ENCODE measurements around the gene LMX1A.

Gene LMX1A

GRCh38 chr1:165325460-165326203 is 30.9 kb downstream of the LMX1A start:
- no peak for FAIRE-seq

DNA sequence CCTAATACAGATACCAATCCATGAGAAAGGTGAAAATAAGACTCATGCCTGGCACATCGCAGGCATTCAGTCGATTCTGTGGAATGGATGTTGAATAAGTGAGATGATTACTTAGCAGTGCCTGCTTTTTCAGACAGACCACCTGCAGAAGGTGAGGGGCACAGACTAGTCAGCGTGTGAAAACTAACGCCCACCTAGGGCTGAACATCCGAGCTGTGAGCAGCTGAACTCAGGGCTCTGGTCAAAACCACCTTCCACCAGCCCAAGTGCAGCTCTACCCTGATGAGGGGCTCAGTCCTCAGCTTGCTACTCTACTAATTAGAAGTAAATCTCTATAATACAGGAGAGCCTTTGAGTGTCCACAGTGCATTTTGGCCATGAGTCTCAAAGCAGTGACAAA is 32.5 kb downstream of the LMX1A start:
- no peak for FAIRE-seq

More at GRCh38 chr1:165325460-165326203, 30.9 kb downstream of the LMX1A start:
- no peak for DNase-seq (ENCODE audit: low spot score)

DNA sequence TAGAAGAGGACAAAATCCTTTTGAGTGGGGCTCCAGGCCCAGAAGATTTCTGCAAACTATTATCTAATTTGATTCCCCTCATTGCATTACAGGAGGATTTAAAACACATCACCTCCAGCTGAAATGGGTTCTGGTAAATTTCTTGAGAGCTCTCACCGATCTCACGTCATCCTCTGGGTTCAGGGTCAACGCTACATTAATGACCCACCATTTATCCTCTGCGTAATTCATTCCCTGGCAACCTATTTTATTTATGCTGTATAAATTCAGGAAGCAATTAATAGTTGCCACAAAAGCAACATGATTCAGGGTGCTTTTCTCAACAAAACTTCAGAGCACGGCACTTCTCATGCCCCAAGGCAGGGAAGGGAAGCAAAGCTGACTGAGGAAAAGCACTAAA is 38.9 kb downstream of the LMX1A start:
- FAIRE-seq, result no peak
- DNase-seq (ENCODE audit: low spot score), result no peak

More for the DNA sequence above, 32.5 kb downstream of the LMX1A start:
- DNase-seq (ENCODE audit: low spot score), result no peak

GRCh38 chr1:165316153-165316772 is 40.3 kb downstream of the LMX1A start:
- DNase-seq (ENCODE audit: low spot score) (no peak), FAIRE-seq (no peak)

DNA sequence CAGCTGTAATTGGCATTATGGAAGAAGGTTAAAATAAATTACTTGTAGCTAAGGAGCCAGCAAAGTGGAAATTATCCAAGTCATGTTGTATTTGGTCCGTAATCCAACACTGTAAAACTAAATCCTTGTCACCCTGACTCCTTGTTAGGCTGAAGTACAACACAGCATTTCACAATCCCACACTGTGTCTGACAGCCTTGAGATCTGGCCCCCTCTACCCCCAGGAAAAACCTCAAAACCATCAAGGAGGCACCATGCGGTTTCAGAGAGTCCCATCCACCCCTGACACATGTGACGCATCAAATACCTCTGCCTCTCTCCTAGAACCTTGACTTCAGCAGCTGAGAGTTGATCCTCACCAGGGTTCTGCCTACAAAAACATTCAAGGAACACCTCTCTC is 41.0 kb downstream of the LMX1A start:
- no peak for FAIRE-seq

GRCh38 chr1:165313903-165314302 is 42.6 kb downstream of the LMX1A start:
- DNase-seq (ENCODE audit: low spot score), result no peak
- FAIRE-seq, result no peak

More for the DNA sequence above, 41.0 kb downstream of the LMX1A start:
- no peak for DNase-seq (ENCODE audit: low spot score)

DNA sequence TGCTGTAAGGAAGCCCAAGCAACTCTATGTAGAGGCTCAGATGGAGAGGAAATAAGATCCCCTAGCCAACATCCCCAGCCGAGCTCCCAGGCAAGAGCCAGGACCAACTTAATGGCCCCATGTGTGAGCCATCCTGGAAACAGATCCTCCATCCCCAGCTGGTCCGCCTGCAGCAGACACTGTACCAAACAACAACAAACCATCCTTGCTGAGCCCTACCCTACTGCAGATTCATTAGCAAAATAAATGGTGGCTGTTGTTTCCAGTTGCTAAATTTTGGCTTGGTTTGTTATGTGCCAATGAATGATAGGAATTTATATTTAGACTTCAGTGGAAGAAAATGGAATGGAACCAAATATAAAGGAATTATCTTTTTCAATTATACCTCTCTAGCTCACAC is 43.9 kb downstream of the LMX1A start:
- FAIRE-seq, result no peak
- DNase-seq (ENCODE audit: low spot score), result no peak

- no peak for DNase-seq (ENCODE audit: low spot score)
- no peak for FAIRE-seq
These were observed 49.7 kb downstream of the LMX1A start for GRCh38 chr1:165306543-165307434.

DNA sequence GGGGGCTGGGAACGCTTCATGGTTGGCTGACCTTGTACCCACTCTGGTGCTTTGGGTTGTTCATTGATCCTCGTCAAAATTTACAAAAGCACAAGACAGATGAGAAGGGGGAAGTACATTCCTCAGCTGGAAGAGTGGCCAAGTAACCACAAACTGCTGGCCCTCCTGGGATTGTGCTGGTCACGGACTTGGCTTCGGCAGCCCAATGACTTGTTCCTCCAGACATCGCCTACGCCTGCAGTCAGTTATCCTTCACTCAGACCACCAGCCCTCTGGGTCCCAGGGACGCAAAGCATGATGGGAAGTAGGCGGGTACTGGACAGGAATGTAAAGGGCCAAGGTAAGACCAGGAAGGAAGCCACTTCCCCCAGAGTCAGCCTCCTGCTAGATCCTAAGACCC is 53.1 kb downstream of the LMX1A start:
- no peak for FAIRE-seq

DNA sequence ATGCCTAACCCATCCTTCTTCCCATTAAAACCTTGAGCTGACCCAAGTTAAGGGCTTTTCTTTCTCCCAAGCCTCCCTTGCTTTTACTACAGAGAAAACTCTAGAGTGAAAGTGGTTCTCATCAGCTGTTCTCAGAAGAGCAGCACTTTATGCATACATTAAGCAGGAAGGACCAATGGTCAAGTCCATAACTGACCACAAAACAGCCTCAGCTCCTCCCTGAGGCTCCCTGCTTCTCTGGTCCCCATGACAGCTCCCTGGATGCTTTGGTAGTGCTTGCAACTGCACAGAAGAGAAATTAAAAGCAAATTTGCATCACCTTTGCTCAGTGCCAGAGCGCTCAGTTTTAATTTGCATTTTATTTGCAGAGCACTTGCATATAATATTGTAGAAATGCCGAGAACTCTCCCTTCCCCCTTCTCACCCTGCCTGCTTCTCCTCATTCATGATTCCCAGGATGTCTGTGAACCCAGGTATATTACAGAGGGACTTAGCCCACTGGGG is 56.1 kb downstream of the LMX1A start:
- no peak for DNase-seq (ENCODE audit: low spot score)
- no peak for FAIRE-seq

More for the DNA sequence above, 53.1 kb downstream of the LMX1A start:
- no peak for DNase-seq (ENCODE audit: low spot score)

DNA sequence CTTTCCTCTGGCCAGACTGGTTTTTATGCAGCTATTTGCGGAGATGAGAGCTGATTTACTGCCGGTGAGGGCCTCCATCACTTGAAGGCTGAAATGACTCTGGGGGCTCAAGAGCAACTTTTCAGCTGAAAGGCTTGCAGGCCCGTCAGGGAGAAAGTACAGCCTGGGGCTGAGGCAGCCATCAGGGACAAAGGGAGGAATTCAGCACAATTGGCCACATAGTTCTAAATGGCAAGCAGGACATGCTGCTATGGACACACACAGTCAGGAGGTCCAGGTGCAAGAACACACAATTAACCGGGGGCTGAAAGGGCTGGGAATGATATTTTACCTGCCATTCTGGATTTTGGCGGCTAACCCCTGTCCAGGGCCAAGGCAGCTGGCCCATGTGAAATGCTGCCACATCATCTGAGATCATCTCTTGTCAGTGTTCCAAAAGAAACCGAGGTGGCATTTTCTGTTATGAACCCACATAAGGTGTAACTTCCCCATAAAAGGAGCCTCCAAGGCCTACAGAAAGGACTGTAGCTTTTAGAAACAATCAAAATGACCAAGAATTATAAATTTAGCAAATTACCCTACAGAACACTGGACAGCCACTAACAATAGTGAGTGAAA is 58.2 kb downstream of the LMX1A start:
- FAIRE-seq, result no peak
- DNase-seq (ENCODE audit: low spot score), result no peak

- DNase-seq (ENCODE audit: low spot score), result no peak
- no peak for FAIRE-seq
These were observed 60.3 kb downstream of the LMX1A start for GRCh38 chr1:165296205-165296604.

- no peak for FAIRE-seq
- DNase-seq (ENCODE audit: low spot score), result no peak
These were observed 66.4 kb downstream of the LMX1A start for GRCh38 chr1:165290148-165290547.

- DNase-seq (ENCODE audit: low spot score) (no peak), FAIRE-seq (no peak)
These were observed 67.0 kb downstream of the LMX1A start for GRCh38 chr1:165289556-165289955.

DNA sequence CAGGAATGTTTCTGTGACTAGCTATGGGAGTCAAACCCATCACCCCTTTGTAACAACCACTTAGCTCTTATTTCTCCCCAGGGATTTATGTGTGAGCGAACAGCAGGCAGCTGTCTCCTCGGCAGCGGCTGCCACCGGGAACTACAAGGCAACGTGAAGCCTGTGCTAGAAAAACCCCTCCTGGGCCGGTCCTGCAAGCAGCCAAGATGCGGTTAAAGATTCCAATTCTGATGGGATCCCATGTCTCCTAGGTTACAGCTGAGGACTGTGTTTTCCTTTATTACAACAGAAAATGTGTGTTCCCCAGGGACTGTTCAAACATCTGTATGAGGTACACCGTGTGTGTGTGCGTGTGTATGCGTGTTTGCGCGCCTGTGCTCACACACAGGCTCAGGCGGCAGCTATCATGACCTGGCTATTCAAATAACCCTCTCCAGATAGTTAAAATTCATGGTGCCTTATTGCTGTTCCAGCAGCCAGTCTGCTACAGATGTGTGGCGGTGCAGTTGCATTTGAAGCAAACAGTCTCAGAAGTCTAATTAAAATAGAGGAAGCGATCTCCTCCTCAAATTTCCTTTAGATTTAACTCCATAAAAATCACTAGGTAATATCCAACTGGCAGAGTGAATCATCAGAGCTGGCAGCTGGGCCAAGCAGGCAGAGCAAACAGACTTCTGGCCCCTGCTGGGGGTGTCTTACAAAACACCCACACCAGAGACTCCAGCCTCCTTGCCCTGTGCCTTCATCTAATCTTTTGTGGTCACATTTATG is 68.0 kb downstream of the LMX1A start:
- FAIRE-seq, result no peak
- DNase-seq (ENCODE audit: low spot score), result no peak

GRCh38 chr1:165287781-165288180 is 68.7 kb downstream of the LMX1A start:
- DNase-seq (ENCODE audit: low spot score), result no peak
- FAIRE-seq, result no peak

GRCh38 chr1:165287329-165287728 is 69.2 kb downstream of the LMX1A start:
- DNase-seq (ENCODE audit: low spot score) (no peak), FAIRE-seq (no peak)

DNA sequence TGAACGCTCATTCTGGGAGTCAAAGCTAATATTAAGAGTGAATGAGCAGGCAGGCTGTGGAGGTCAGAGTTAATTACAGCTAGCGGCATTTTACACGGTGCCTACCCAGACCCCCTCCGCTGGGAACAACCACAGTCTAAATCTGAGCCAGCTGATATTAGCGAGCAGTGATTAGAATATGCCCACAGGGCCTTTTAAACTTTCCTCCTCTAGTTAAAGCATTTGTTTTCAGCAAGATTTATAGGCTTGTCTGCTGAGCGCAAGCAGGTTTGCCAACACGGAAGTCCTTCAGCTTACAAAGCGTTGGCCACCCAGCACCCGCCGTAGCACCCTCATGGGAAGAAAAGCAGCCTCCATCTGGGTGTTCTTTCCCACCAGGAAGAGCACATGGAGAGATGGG is 72.1 kb downstream of the LMX1A start:
- no peak for FAIRE-seq
- DNase-seq (ENCODE audit: low spot score), result no peak

GRCh38 chr1:165281207-165281901 is 75.2 kb downstream of the LMX1A start:
- DNase-seq (ENCODE audit: low spot score) (no peak), FAIRE-seq (no peak)

DNA sequence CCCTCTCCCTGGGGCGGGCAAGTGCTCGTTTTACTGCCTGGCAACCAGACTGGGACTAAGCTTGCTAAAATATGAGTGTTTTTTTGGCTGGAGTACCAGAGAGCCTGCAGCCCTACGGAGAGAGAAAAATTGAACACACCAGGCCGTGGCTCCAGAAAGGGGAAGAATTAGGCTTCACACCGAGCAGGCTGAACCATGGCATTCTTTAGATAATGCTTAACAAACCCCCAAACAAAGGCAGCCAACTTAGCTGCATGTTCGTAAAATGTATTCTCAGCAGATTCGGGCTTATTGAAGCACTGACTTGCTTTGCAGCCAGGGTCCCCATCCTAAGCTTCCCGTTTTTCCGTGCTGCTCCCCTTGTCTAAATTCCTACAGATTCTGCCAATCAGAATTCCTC is 76.6 kb downstream of the LMX1A start:
- DNase-seq (ENCODE audit: low spot score) (no peak), FAIRE-seq (no peak)

Measured in RCC 7860 (cell line).